Measurements from ENCODE around the gene MMP24OS.

MMP24OS gene

GRCh38 chr20:35304956-35305355 lies 27.0 kb upstream of the MMP24OS start:
- H3K4me3 ChIP-seq (ENCODE audit: low read depth, low read length) = no peak overlapping the region
- DNase-seq (ENCODE audit: low read depth) = no peak
- TF ChIP-seq CTCF (conservative IDR thresholded peaks at IDR 0.05; ENCODE audit: low read depth, low read length) = no peak

GRCh38 chr20:35303735-35304491 lies 26.0 kb upstream of the MMP24OS start:
- TF ChIP-seq CTCF (conservative IDR thresholded peaks at IDR 0.05; ENCODE audit: low read depth, low read length) = peak; percentile 93
- no peak overlapping the region for H3K4me3 ChIP-seq (ENCODE audit: low read depth, low read length)
- peak; percentile 95 for DNase-seq (ENCODE audit: low read depth)

GRCh38 chr20:35303382-35303734 lies 25.4 kb upstream of the MMP24OS start:
- no peak for TF ChIP-seq CTCF (conservative IDR thresholded peaks at IDR 0.05; ENCODE audit: low read depth, low read length)
- no peak for DNase-seq (ENCODE audit: low read depth)
- no peak overlapping the region for H3K4me3 ChIP-seq (ENCODE audit: low read depth, low read length)

- TF ChIP-seq CTCF (conservative IDR thresholded peaks at IDR 0.05; ENCODE audit: low read depth, low read length) = no peak
- peak; percentile 40 for DNase-seq (ENCODE audit: low read depth)
- no peak overlapping the region for H3K4me3 ChIP-seq (ENCODE audit: low read depth, low read length)
Observed at GRCh38 chr20:35302421-35303335, 24.8 kb upstream of the MMP24OS start.

- no peak for TF ChIP-seq CTCF (conservative IDR thresholded peaks at IDR 0.05; ENCODE audit: low read depth, low read length)
- no peak for DNase-seq (ENCODE audit: low read depth)
- H3K4me3 ChIP-seq (ENCODE audit: low read depth, low read length) = no peak overlapping the region
Observed at GRCh38 chr20:35301426-35301825, 23.5 kb upstream of the MMP24OS start.

- no peak for DNase-seq (ENCODE audit: low read depth)
- TF ChIP-seq CTCF (conservative IDR thresholded peaks at IDR 0.05; ENCODE audit: low read depth, low read length) = no peak
- no peak overlapping the region for H3K4me3 ChIP-seq (ENCODE audit: low read depth, low read length)
Observed at GRCh38 chr20:35300469-35301262, 22.7 kb upstream of the MMP24OS start.
